Mesothelial cell of epicardium (in vitro differentiated cells): ENCODE measurements around the gene PIGV. TPM values are rescaled to one million over a fixed set of nuclear protein-coding genes. Genes with fewer than 3 reads are reported as not detected.
A peak's percentile ranks its signal among the peaks of the same experiment; 100 is the strongest.

Experiments
- DNase-seq, 2 experiments: peaks; one replicate each; pipeline ENCODE4 v3.0.0; 2021; ENCODE audit warnings: low spot score in 2 of 2; ENCODE audit not compliant: unreplicated experiment in 2 of 2
- H3K27ac Mint-ChIP-seq: 2 replicates; pipeline ENCODE4 v1.8.0; 2021; ENCODE audit warnings: mixed read lengths
- H3K27me3 Mint-ChIP-seq: 2 replicates; pipeline ENCODE4 v1.8.0; 2021; ENCODE audit warnings: low read depth, mixed read lengths
- H3K36me3 Mint-ChIP-seq: 2 replicates; pipeline ENCODE4 v1.8.0; 2021; ENCODE audit warnings: mixed read lengths
- H3K4me1 Mint-ChIP-seq: 2 replicates; pipeline ENCODE4 v1.8.0; 2021; ENCODE audit warnings: mixed read lengths
- H3K4me3 Mint-ChIP-seq: 2 replicates; pipeline ENCODE4 v1.8.0; 2021; ENCODE audit warnings: mild to moderate bottlenecking, moderate library complexity, mixed read lengths
- H3K9me3 Mint-ChIP-seq: 2 replicates; pipeline ENCODE4 v1.8.0; 2021; ENCODE audit warnings: mixed read lengths
- total RNA-seq: library from RNA; stranded (reverse); gene quantifications from 3 replicates; pipeline ENCODE4 v1.2.1, GENCODE V29; 2021
- TF ChIP-seq, protein P1 (sequence below): fragments of 200-600 bp; sonication (generic); IDR thresholded peaks from one replicate; pipeline ENCODE4 v1.5.0; 2021; ENCODE audit warnings: antibody characterized with exemption; ENCODE audit not compliant: unreplicated experiment

PIGV gene
- total RNA-seq, 1 donor from 2014 or later: 13.1 TPM

DNA sequence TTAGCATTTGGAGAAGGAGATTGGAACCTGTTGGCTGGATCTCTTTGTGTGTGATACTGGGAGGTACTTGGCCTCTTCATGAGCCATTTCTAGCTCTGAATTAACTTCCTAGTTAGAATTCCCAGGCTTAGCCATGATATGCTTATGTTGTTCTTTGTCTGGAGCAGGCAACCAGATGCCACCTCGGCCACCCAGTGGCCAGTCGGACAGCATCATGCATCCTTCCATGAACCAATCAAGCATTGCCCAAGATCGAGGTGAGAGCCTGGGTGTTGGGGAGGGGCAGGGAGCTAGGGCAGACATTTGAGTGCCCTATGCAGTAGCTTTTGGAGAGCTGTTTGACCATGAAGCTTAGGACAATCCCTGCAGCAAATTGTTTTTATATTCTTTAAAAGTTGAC is 26.5 kb upstream of the PIGV start:
- DNase-seq: no peak
- TF ChIP-seq, protein P1, sequence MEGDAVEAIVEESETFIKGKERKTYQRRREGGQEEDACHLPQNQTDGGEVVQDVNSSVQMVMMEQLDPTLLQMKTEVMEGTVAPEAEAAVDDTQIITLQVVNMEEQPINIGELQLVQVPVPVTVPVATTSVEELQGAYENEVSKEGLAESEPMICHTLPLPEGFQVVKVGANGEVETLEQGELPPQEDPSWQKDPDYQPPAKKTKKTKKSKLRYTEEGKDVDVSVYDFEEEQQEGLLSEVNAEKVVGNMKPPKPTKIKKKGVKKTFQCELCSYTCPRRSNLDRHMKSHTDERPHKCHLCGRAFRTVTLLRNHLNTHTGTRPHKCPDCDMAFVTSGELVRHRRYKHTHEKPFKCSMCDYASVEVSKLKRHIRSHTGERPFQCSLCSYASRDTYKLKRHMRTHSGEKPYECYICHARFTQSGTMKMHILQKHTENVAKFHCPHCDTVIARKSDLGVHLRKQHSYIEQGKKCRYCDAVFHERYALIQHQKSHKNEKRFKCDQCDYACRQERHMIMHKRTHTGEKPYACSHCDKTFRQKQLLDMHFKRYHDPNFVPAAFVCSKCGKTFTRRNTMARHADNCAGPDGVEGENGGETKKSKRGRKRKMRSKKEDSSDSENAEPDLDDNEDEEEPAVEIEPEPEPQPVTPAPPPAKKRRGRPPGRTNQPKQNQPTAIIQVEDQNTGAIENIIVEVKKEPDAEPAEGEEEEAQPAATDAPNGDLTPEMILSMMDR: peak; percentile 20
- H3K4me3 Mint-ChIP-seq: no peak overlapping the region
- H3K27me3 Mint-ChIP-seq: no peaks in the 10 kb centered on the region
- H3K36me3 Mint-ChIP-seq: peaks cover 43% of the 10 kb centered on the region
- no peaks in the 10 kb centered on the region for H3K4me1 Mint-ChIP-seq
- no peak overlapping the region for H3K27ac Mint-ChIP-seq
- H3K9me3 Mint-ChIP-seq: no peaks in the 10 kb centered on the region

DNA sequence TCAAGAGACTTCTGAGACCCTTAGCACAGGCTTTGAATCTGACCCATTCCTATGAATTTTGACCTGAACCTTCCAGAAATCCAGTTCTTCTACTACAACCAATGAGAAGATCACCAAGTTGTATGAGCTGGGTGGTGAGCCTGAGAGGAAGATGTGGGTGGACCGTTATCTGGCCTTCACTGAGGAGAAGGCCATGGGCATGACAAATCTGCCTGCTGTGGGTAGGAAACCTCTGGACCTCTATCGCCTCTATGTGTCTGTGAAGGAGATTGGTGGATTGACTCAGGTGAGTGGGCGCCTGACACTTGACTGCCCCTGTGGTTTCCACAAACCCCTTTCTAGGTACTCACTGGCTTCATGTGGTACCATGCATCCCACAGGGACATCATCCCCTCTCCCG is 20.0 kb upstream of the PIGV start:
- Mint-ChIP-seq H3K4me3 (no peak overlapping the region), H3K4me1 (peaks cover 32% of the 10 kb centered on the region), H3K27ac (peak overlapping the region; percentile 9), H3K9me3 (no peaks in the 10 kb centered on the region), H3K27me3 (no peaks in the 10 kb centered on the region), H3K36me3 (peaks cover 68% of the 10 kb centered on the region)
- TF ChIP-seq, protein P1: no peak
- DNase-seq: no peak

GRCh38 chr1:26768755-26769154 is 19.0 kb upstream of the PIGV start:
- TF ChIP-seq, protein P1: no peak
- no peaks in the 10 kb centered on the region for H3K9me3 Mint-ChIP-seq
- H3K27me3 Mint-ChIP-seq: no peaks in the 10 kb centered on the region
- no peak for DNase-seq
- H3K27ac Mint-ChIP-seq: peak overlapping the region; percentile 66
- H3K4me3 Mint-ChIP-seq: no peak overlapping the region
- H3K36me3 Mint-ChIP-seq: peaks cover 71% of the 10 kb centered on the region
- H3K4me1 Mint-ChIP-seq: peaks cover 32% of the 10 kb centered on the region

GRCh38 chr1:26771285-26771642 is 16.5 kb upstream of the PIGV start:
- no peak for DNase-seq
- Mint-ChIP-seq H3K9me3 (no peaks in the 10 kb centered on the region), H3K27ac (peak overlapping the region; percentile 89), H3K27me3 (no peaks in the 10 kb centered on the region), H3K36me3 (peaks cover 81% of the 10 kb centered on the region), H3K4me1 (peaks cover 37% of the 10 kb centered on the region), H3K4me3 (no peak overlapping the region)
- TF ChIP-seq, protein P1: no peak

DNA sequence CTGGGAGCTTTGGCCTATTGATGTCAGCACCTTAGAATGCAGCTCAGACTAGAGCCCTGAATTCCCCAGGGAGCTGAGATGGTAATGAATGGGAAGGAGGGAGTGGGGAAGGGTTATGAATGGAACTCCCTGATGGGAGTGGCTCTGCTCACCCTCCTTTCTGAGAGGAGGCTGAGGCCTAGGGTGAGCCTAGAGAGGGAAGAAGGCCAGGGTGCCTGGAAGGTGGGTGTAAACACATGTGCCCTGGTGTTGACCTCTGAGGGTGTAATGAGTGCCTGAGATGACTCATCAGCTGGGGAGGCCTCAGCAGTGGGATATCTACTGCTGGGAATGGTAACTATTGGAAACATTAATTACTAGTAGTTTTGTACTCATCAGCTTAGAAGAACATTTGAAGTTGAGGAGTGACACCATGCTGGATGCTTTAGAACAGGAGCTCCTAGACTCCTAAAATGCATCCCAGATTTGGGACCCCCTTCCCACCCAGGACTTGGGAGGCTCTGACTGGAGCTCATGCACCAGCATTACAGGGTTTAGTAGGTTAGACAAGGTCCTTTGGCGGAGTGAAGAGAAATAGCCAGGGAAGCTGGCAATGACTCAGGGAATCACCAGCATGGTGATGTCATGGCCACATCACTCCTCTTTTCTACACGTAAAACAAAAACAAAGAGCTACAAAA is 16.0 kb upstream of the PIGV start:
- no peak overlapping the region for H3K4me3 Mint-ChIP-seq

More for the DNA sequence above, 16.0 kb upstream of the PIGV start:
- no peak for DNase-seq
- TF ChIP-seq, protein P1: no peak
- H3K27me3 Mint-ChIP-seq: no peaks in the 10 kb centered on the region
- peaks cover 37% of the 10 kb centered on the region for H3K4me1 Mint-ChIP-seq
- H3K9me3 Mint-ChIP-seq: no peaks in the 10 kb centered on the region
- H3K36me3 Mint-ChIP-seq: peaks cover 81% of the 10 kb centered on the region
- peak overlapping the region; percentile 89 for H3K27ac Mint-ChIP-seq
